IMR-90 (cell line): Measurements from ENCODE around the gene CACNB3. TPM values are rescaled to one million over a fixed set of nuclear protein-coding genes. Genes with fewer than 3 reads are reported as not detected.

Experiments used
- ATAC-seq: fragments of 200-7000 bp; cut with Tn5 transposase; 2 replicates; pipeline ENCODE4 v1.9.1; 2020; ENCODE audit warnings: low read depth, mild to moderate bottlenecking, moderate library complexity
- BruUV-seq: library from RNA; stranded (reverse); fragments of 400-500 nt; replicated peaks from 2 replicates; lab custom pipeline; 2021; lab: Mats Ljungman, UMichigan
- CTCF ChIA-PET: fragments of 300-600 bp; formaldehyde crosslinking; extraction: SDS; loops from one replicate; lab custom pipeline; 2021; ENCODE audit warnings: antibody characterized with exemption; lab: Yijun Ruan, JAX
- POLR2A ChIA-PET: fragments of 300-600 bp; sonication (Branson Sonifier 250); formaldehyde crosslinking; loops from one replicate; lab custom pipeline; 2022; ENCODE audit warnings: antibody characterized with exemption; ENCODE audit not compliant: unreplicated experiment; lab: Charles Lee
- DNase-seq: peaks from one replicate; pipeline ENCODE4 v3.0.0; 2013
- H2AFZ ChIP-seq: replicated peaks from 2 replicates; pipeline ENCODE3; 2013; ENCODE audit warnings: low read length, mild to moderate bottlenecking; ENCODE audit not compliant: poor library complexity
- H2AK5ac ChIP-seq: 2 replicates; pipeline ENCODE4 v1.6.1; 2013; ENCODE audit warnings: low read depth, low read length, inconsistent platforms
- H2AK9ac ChIP-seq: replicated peaks from 2 replicates; pipeline ENCODE3; 2013; ENCODE audit warnings: mild to moderate bottlenecking, low read depth, low read length, moderate library complexity; ENCODE audit not compliant: poor library complexity
- H2BK120ac ChIP-seq: 2 replicates; pipeline ENCODE4 v1.6.1; 2013; ENCODE audit warnings: low read depth, low read length, inconsistent platforms
- H2BK15ac ChIP-seq: 3 replicates; pipeline ENCODE4 v1.6.1; 2013; ENCODE audit warnings: low read depth, low read length, inconsistent platforms
- H2BK20ac ChIP-seq: 2 replicates; pipeline ENCODE4 v1.6.1; 2013; ENCODE audit warnings: low read depth, mild to moderate bottlenecking, inconsistent platforms, low read length, moderate library complexity
- H2BK5ac ChIP-seq: 2 replicates; pipeline ENCODE4 v1.6.1; 2013; ENCODE audit warnings: mild to moderate bottlenecking, low read depth, low read length, inconsistent platforms; ENCODE audit not compliant: poor library complexity, severe bottlenecking
- H3K14ac ChIP-seq: replicated peaks from 2 replicates; pipeline ENCODE4 v1.6.1; 2013; ENCODE audit warnings: low read depth, low read length, inconsistent platforms
- H3K18ac ChIP-seq: 2 replicates; pipeline ENCODE4 v1.6.1; 2013; ENCODE audit warnings: low read depth, low read length, control low read depth
- H3K23ac ChIP-seq: 2 replicates; pipeline ENCODE4 v1.6.1; 2013; ENCODE audit warnings: low read depth, low read length, inconsistent platforms
- H3K27ac ChIP-seq: 2 replicates; pipeline ENCODE4 v1.5.1; 2013; ENCODE audit warnings: mild to moderate bottlenecking, control low read depth, low read length; ENCODE audit not compliant: insufficient read depth
- H3K27me3 ChIP-seq: 2 replicates; pipeline ENCODE4 v1.6.1; 2013; ENCODE audit warnings: low read length; ENCODE audit not compliant: control insufficient read depth, insufficient read depth
- H3K36me3 ChIP-seq: 2 replicates; pipeline ENCODE4 v1.6.1; 2013; ENCODE audit warnings: low read length, mixed read lengths; ENCODE audit not compliant: control insufficient read depth, insufficient read depth
- H3K4ac ChIP-seq: 2 replicates; pipeline ENCODE4 v1.6.1; 2013; ENCODE audit warnings: low read depth, low read length, inconsistent platforms
- H3K4me1 ChIP-seq: 2 replicates; pipeline ENCODE4 v1.6.1; 2013; ENCODE audit warnings: low read length, mixed read lengths; ENCODE audit not compliant: control insufficient read depth, insufficient read depth
- H3K4me2 ChIP-seq: 2 replicates; pipeline ENCODE4 v1.6.1; 2013; ENCODE audit warnings: low read depth, mild to moderate bottlenecking, control low read depth, low read length, moderate library complexity
- H3K4me3 ChIP-seq: 2 replicates; pipeline ENCODE4 v1.5.1; 2013; ENCODE audit warnings: low read depth, mild to moderate bottlenecking, control low read depth, low read length, moderate library complexity; ENCODE audit not compliant: insufficient read depth
- H3K56ac ChIP-seq: 2 replicates; pipeline ENCODE4 v1.6.1; 2013; ENCODE audit warnings: low read length, inconsistent platforms; ENCODE audit not compliant: insufficient read depth; ENCODE audit errors: extremely low read depth
- H3K79me1 ChIP-seq, 2 experiments: 2 replicates each; pipeline ENCODE4 v1.6.1; 2013; ENCODE audit warnings: low read length in 2 of 2, inconsistent platforms in 1 of 2, low read depth in 1 of 2
- H3K9ac ChIP-seq: 2 replicates; pipeline ENCODE4 v1.6.1; 2013; ENCODE audit warnings: low read depth, low read length, control low read depth
- H3K9me1 ChIP-seq: 2 replicates; pipeline ENCODE4 v1.6.1; 2013; ENCODE audit warnings: low read length, inconsistent platforms; ENCODE audit not compliant: insufficient read depth
- H3K9me3 ChIP-seq: 2 replicates; pipeline ENCODE4 v1.6.1; 2013; ENCODE audit warnings: low read length; ENCODE audit not compliant: control insufficient read depth, insufficient read depth
- H4K20me1 ChIP-seq: 2 replicates; pipeline ENCODE4 v1.6.1; 2013; ENCODE audit warnings: low read length, inconsistent platforms; ENCODE audit not compliant: insufficient read depth
- H4K5ac ChIP-seq: 2 replicates; pipeline ENCODE4 v1.6.1; 2013; ENCODE audit warnings: mild to moderate bottlenecking, low read depth, low read length, control low read depth
- H4K8ac ChIP-seq, 2 experiments: 2 replicates each; pipeline ENCODE4 v1.6.1; 2013; ENCODE audit warnings: low read depth in 2 of 2, low read length in 2 of 2, control low read depth in 1 of 2, inconsistent platforms in 1 of 2
- H4K91ac ChIP-seq: 2 replicates; pipeline ENCODE4 v1.6.1; 2013; ENCODE audit warnings: low read depth, low read length, inconsistent platforms; ENCODE audit not compliant: insufficient read depth
- MXI1 ChIP-seq: IDR thresholded peaks from 2 replicates; pipeline ENCODE4 v1.6.1; 2012; ENCODE audit warnings: low read depth, mild to moderate bottlenecking, low read length, moderate library complexity, borderline replicate concordance
- NFE2L2 ChIP-seq: fragments of 150-350 bp; IDR thresholded peaks from 2 replicates; pipeline ENCODE4 v1.6.1; 2016; ENCODE audit warnings: low read depth, mild to moderate bottlenecking, low read length
- RAD21 ChIP-seq: IDR thresholded peaks from 2 replicates; pipeline ENCODE4 v1.6.1; 2012; ENCODE audit warnings: low read length, improper control_type of control experiment
- WGBS, 2 experiments: methylation state at CpG; one replicate each; pipeline versions ENCODE4 v1.1.5 to v1.1.7; 2013; ENCODE audit warnings: missing lambda C conversion rate in 2 of 2; ENCODE audit not compliant: insufficient read length in 1 of 2; ENCODE audit errors: extremely low coverage in 2 of 2; 5-methylcytosine and 5-hydroxymethylcytosine counted together
- dilution Hi-C: fragments of 300-500 bp; cut with HindIII; formaldehyde crosslinking; loops from one replicate; pipeline ENCODE4 v1.14.3; 2018; ENCODE audit warnings: low sequenced_read_pairs; ENCODE audit not compliant: unreplicated experiment
- in situ Hi-C: fragments of 300-500 bp; cut with MboI; formaldehyde crosslinking; loops from 3 replicates; pipeline ENCODE4 v1.14.3; 2019; ENCODE audit warnings: low sequenced_read_pairs, inconsistent platforms, mixed read lengths
- intact Hi-C: fragments of 100-400 bp; cut with micrococcal nuclease; formaldehyde crosslinking; loops from 2 replicates; pipeline ENCODE4 v1.10.0; 2022
- polyA plus RNA-seq, 3 experiments: library from polyadenylated mRNA; depleted of rRNA; stranded (reverse); fragments of >200 nt; gene quantifications; 2 replicates each; pipeline ENCODE4 v1.2.3, GENCODE V29; 2012; ENCODE audit warnings: low replicate concordance in 1 of 3
- total RNA-seq: library from RNA; depleted of rRNA; stranded (reverse); fragments of >200 nt; gene quantifications from 2 replicates; pipeline ENCODE4 v1.2.3, GENCODE V29; 2012
- TF ChIP-seq, protein P1 (sequence below): conservative IDR thresholded peaks from 2 replicates; pipeline ENCODE4 v1.5.1; 2012; ENCODE audit warnings: mild to moderate bottlenecking, low read depth, low read length, improper control_type of control experiment

Gene CACNB3
- total and polyA plus RNA-seq, 2 of the 4 experiments (the other 2 are of a cell fraction): 18.1 to 45.1 TPM

GRCh38 chr12:48813465-48814261 is 4.6 kb upstream of the CACNB3 start:
- peaks cover 34% of the 10 kb centered on the region for H3K4me1 ChIP-seq
- H3K23ac ChIP-seq: peak overlapping the region; percentile 86
- CTCF ChIA-PET: interaction anchor here (0.5 to 3.1 kb wide), 8 partner anchors 15 to 72 kb away, joined by 3 to 11 read pairs (median 5); no protein-coding TSS in a partner anchor
- H4K5ac ChIP-seq: peak overlapping the region; percentile 75
- H2BK15ac ChIP-seq: peak overlapping the region; percentile 80; the same call in 2 of the 3 replicates
- H2BK20ac ChIP-seq: peak overlapping the region; percentile 55; the same call in 1 of the 2 replicates
- H2AFZ ChIP-seq: peak overlapping the region; percentile 96
- H3K4ac ChIP-seq: peak overlapping the region; percentile 93
- 100% methylated on average over 1 of the region's 18 CpGs; no CpG with 5 or more reads in 1 of the 2 experiments for WGBS, 2 experiments
- ATAC-seq (no peak), DNase-seq (peak; percentile 50)
- H3K4me3 ChIP-seq: peak overlapping the region; percentile 55
- in situ Hi-C loops: no loop called here
- peak overlapping the region; percentile 89 for H3K9ac ChIP-seq
- H2BK120ac ChIP-seq: peak overlapping the region; percentile 79
- no peaks in the 10 kb centered on the region for H4K20me1 ChIP-seq
- no peaks in the 10 kb centered on the region for H3K36me3 ChIP-seq
- H3K14ac ChIP-seq: peak overlapping the region; percentile 85
- BruUV-seq: no TSS peak
- H3K9me1 ChIP-seq: peaks cover 39% of the 10 kb centered on the region
- H2BK5ac ChIP-seq: peak overlapping the region; percentile 80
- H3K56ac ChIP-seq: peak overlapping the region; percentile 79
- H4K8ac ChIP-seq: peak overlapping the region; percentile 73 to 92
- dilution Hi-C loops: no loop called here
- H2AK9ac ChIP-seq: peak overlapping the region; percentile 94
- no peaks in the 10 kb centered on the region for H3K9me3 ChIP-seq
- peak overlapping the region; percentile 97 for H3K27ac ChIP-seq
- intact Hi-C loops: loop anchor here (1.0 to 5.0 kb wide), 2 partner anchors 60 to 616 kb away; no protein-coding TSS in a partner anchor
- H4K91ac ChIP-seq: peak overlapping the region; percentile 91
- peaks cover 30 to 73% of the 10 kb centered on the region in 2 experiments for H3K79me1 ChIP-seq
- TF ChIP-seq MXI1 (no peak), NFE2L2 (no peak), RAD21 (no peak)
- TF ChIP-seq, protein P1, sequence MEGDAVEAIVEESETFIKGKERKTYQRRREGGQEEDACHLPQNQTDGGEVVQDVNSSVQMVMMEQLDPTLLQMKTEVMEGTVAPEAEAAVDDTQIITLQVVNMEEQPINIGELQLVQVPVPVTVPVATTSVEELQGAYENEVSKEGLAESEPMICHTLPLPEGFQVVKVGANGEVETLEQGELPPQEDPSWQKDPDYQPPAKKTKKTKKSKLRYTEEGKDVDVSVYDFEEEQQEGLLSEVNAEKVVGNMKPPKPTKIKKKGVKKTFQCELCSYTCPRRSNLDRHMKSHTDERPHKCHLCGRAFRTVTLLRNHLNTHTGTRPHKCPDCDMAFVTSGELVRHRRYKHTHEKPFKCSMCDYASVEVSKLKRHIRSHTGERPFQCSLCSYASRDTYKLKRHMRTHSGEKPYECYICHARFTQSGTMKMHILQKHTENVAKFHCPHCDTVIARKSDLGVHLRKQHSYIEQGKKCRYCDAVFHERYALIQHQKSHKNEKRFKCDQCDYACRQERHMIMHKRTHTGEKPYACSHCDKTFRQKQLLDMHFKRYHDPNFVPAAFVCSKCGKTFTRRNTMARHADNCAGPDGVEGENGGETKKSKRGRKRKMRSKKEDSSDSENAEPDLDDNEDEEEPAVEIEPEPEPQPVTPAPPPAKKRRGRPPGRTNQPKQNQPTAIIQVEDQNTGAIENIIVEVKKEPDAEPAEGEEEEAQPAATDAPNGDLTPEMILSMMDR: peak; percentile 28; the same call in 1 of the 2 replicates
- H3K18ac ChIP-seq: peak overlapping the region; percentile 70
- peak overlapping the region; percentile 93 for H2AK5ac ChIP-seq
- no peaks in the 10 kb centered on the region for H3K27me3 ChIP-seq
- POLR2A ChIA-PET: no interaction called here
- H3K4me2 ChIP-seq: peak overlapping the region; percentile 91
